NCI-H2227 (cell line): ENCODE results near the gene GTF3C1.

Experiments used
- DNase-seq: peaks from one replicate; lab custom pipeline; 2025; ENCODE audit not compliant: unreplicated experiment; lab: John Stamatoyannopoulos, UW

GTF3C1 gene

DNA sequence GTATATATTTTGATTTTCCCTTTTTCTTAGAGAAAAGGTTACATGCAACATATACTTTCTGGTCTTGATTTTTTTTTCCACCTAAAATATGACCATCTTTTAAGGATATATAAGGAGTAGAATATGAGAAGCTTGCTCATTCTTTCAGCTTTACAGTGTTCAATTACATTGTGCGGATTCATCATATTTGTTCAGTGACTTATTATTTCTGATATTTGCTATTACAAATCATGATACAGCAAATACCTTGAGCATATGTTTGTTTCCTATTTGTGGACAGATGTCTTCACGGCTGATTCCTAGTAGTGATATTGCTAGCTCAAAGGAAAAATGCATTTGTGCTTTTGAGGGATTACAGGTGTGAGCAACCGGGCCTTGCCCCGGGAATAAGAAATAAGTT is 18.4 kb upstream of the GTF3C1 start:
- DNase-seq: no peak

DNA sequence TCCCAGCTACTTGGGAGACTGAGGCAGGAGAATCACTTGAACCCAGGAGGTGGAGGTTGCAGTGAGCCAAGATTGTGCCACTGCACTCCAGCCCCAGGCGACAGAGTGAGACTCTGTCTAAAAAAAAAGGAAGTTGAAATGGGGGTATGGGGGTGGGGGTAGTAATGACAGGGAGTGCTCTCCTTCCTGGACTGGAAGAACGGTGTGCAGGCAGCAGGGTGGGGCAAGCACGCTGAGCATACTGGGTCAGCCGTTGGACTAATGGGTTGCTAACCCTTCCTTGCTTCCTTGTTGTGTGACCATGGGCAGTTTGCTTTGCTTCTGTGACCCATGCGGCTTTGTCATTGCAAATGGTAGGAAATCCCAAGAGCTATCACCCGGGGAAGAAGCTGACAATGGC is 16.7 kb upstream of the GTF3C1 start:
- no peak for DNase-seq

GRCh38 chr16:27564224-27564623 is 14.5 kb upstream of the GTF3C1 start:
- DNase-seq: peak; percentile 48

DNA sequence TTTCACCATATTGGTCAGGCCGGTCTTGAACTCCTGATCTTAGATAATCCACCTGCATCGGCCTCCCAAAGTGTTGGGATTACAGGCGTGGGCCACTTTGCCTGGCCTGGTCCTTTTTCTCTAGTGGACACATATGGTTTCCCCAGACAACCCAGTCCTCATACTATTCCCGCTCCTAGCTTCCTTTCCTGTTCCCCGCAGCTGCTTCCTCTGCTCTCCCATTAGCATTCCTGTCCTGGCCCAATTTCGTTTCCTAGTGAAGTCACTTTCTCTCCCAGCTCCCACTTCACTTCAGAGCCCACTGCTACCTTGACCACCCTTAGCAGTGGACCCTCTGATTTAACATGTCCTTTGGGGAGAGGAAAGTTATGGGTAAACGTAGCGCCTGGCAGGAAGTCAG is 11.5 kb upstream of the GTF3C1 start:
- no peak for DNase-seq

GRCh38 chr16:27558932-27559331 is 9.2 kb upstream of the GTF3C1 start:
- DNase-seq: no peak

- no peak for DNase-seq
These were observed 8.7 kb upstream of the GTF3C1 start for GRCh38 chr16:27558434-27558833.

GRCh38 chr16:27556471-27556870 is 6.8 kb upstream of the GTF3C1 start:
- DNase-seq: no peak

GRCh38 chr16:27551036-27551435 is 1.3 kb upstream of the GTF3C1 start:
- DNase-seq: no peak

DNA sequence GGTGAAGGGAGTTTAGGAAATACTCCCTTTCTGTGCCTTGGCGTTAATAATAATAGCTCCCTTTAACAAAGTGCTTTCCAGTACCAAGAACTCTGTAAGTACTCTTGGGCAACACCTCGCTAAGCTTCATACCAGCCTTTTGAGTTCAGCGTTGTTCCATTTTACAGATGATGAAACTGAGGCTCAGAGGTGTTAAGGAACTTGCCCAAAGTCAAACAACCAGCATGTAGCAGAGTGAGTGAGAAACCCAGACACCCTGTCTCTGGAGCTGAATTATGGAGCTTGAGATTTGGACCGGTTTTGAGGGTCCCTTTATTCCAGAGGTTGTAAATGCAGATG is 838 bp upstream of the GTF3C1 start:
- peak; percentile 31 for DNase-seq

DNA sequence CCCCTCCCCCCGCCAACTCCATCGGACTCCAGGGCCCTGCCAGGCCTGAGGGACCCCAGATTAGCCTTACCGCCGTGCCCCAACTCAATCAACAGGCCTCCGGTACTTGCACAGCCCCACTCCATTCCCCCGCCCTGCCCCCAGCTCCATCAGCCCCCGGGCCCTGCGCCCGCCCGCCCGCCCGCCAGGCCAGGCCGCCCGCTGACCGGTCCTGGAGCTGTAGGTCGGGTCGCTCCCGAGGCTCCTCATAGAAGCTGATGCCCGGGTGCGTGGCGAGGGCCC is 308 bp downstream of the GTF3C1 start:
- peak; percentile 42 for DNase-seq

DNA sequence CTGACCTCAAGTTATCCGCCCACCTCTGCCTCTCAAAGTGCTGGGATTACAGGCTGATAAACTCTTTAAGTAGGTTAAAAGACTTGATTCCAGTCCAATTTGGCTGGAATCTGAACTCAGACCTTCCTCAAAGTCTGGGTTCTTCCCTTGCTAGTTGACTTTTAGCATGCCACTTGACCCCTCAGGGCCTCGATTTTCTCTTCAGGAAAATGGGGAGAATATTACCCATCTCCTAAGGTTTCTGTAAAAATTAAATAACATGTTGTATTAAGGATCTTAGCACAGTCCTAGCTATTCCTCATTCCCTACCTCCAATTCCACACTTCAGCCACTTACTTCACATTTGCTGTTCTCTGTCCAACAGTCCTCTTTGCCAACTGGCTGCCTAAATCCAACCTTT is 1.9 kb downstream of the GTF3C1 start:
- DNase-seq: no peak

- DNase-seq: no peak
These were observed 2.6 kb downstream of the GTF3C1 start for GRCh38 chr16:27547134-27547533.

GRCh38 chr16:27544671-27545070 is 5.0 kb downstream of the GTF3C1 start:
- no peak for DNase-seq

GRCh38 chr16:27543801-27544200 is 5.9 kb downstream of the GTF3C1 start:
- no peak for DNase-seq

DNA sequence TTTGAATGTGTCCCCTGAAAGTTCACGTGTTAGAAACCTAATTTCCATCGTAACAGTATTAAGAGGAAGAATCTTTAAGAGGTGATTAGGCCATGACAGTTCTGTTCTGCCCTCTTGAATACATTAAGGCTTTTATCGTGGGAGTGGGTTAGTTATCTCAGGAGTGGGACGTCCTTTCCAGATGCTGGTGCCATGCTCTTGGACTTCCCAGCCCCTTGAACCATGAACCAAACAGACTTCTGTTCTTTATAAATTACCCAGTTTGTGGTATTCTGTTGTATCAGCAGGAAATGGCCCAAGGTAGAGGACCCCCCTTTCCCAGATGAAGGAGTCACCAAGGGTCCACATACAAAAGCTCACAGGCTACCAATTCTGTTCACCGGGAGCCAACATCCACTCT is 10.1 kb downstream of the GTF3C1 start:
- no peak for DNase-seq

DNA sequence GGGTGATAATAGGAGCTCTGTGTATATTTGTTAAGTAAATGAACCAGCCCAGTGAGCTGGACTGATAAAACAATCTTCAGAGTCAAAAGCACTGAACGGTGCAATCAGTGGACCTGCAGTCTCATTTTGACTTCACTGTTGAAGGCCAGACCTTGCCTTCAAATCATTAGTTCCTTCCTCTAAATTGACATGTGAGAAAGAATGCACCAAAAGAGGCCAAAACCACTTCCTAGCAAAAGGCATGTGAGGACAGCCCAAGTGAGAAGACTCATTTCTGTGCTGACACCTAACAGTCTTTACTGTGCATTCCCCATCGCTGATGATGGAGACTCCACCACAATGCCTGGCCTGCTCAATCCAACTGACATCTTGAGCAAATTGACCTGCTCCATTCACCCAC is 10.6 kb downstream of the GTF3C1 start:
- no peak for DNase-seq

- DNase-seq: no peak
These were observed 11.2 kb downstream of the GTF3C1 start for GRCh38 chr16:27538528-27538927.

GRCh38 chr16:27534256-27534655 is 15.5 kb downstream of the GTF3C1 start:
- DNase-seq: no peak

DNA sequence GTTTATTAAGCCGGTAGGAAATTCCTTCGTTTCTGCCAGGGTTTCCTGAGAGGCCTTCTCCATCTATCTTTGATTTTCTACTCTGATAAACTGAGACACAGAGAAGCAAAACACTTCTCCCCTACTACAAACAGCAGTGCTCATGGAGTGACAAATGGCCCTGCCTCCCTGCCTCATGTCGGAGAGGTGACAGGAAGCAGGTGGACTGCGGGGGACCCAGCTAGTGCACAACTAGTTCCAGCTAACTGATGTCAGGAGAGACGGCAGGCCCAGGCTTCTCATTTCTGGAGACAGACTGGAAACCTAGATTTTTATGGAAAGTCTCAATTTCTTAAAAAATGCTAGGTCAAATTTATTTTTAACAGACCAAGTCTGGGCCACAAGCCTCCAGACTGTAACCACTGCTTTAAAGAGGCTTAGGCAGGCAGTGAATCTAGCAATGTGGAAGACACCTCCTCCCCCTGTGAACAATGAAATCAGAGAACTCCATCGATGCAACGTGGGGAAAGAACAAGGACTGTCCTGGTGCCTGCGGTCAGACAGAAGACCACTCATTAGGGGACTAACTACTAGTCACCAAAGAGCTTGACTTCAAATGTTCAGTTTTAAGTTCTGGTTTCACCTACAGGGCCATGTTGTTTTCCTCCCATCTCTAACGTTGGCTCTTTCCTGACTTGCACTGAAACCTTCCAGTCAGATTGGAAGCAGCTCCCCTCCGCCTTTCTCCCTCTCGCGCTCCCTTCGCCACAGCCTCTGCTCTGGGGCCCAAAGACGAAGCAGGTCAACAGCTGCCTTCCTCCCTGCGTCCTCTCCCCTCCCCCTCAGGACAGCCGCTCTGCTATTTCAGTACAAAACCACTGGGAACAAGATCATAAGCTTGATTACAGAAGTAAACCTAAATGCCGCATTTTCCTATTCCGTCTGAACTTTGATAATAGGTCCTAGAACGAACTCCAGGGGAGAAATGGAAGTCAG is 17.6 kb downstream of the GTF3C1 start:
- DNase-seq: no peak

DNA sequence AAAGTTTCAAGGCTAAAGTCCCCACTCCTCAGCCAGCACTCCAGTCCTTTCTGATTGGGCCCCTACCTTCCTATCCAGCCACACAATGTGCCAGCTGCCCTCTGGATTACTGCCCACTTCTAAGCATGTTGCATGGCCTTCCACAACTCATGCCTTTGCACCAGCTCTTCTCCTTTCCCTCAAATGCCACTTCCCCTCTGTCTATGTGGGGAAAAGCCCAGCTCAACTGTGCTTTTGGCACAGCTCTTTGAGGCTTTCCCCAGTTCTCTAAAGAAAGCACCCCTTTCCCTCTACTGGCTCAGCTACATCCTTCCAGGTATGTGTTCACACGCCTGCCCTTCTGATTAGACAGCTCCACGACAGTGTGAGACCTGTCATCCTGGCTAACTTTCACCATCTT is 18.5 kb downstream of the GTF3C1 start:
- DNase-seq: no peak

- no peak for DNase-seq
These were observed 19.8 kb downstream of the GTF3C1 start for GRCh38 chr16:27529962-27530361.

DNA sequence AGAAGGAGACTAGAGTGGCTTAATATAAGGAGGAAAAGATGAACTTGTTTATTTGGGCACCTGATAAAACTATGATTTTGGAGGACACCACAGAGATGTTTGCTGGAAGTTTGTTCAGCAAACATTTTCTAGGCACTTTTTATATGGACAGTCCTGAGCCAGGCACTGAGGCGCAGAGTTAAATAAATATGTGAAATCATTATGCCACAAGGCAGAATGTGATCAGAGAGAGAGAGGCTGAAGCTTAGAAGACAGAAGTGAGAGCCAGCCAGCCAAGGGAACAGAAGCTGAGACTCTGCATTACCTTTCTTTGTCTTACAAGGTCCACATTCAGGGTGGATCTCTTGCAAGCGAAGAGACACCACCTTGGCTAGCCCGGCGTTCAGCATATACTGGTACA is 21.4 kb downstream of the GTF3C1 start:
- DNase-seq: no peak

- peak; percentile 10 for DNase-seq
These were observed 23.5 kb downstream of the GTF3C1 start for GRCh38 chr16:27526180-27526579.
